Immature natural killer cell (primary cell): ENCODE data around the gene PTPRG. TPM values are rescaled to one million over a fixed set of nuclear protein-coding genes. Genes with fewer than 3 reads are reported as not detected.

Experiments used
- DNase-seq, 3 donors: peaks; one replicate each; pipeline ENCODE4 v3.0.0; 2022; ENCODE audit warnings: mixed read lengths in 1 of 3
- H3K27ac Mint-ChIP-seq, 6 donors: one replicate each; pipeline ENCODE4 v1.8.0; 2020; ENCODE audit warnings: mixed read lengths in 6 of 6, mild to moderate bottlenecking in 5 of 6, inconsistent platforms in 4 of 6, moderate library complexity in 3 of 6
- H3K27me3 Mint-ChIP-seq, 3 donors: one replicate each; pipeline ENCODE4 v1.8.0; 2020 to 2021; ENCODE audit warnings: low read depth in 3 of 3, mild to moderate bottlenecking in 3 of 3, mixed read lengths in 3 of 3, moderate library complexity in 3 of 3, inconsistent platforms in 1 of 3
- H3K36me3 Mint-ChIP-seq, 3 donors: one replicate each; pipeline ENCODE4 v1.8.0; 2020; ENCODE audit warnings: mixed read lengths in 3 of 3, inconsistent platforms in 2 of 3, mild to moderate bottlenecking in 2 of 3
- H3K4me1 Mint-ChIP-seq, 2 donors: one replicate each; pipeline ENCODE4 v1.8.0; 2020; ENCODE audit warnings: inconsistent platforms in 2 of 2, mild to moderate bottlenecking in 2 of 2, mixed read lengths in 2 of 2, moderate library complexity in 1 of 2
- H3K4me3 Mint-ChIP-seq, 5 donors: one replicate each; pipeline ENCODE4 v1.8.0; 2020; ENCODE audit warnings: mild to moderate bottlenecking in 5 of 5, mixed read lengths in 5 of 5, inconsistent platforms in 3 of 5, moderate library complexity in 3 of 5
- H3K9me3 Mint-ChIP-seq, 6 donors: one replicate each; pipeline ENCODE4 v1.8.0; 2020; ENCODE audit warnings: mild to moderate bottlenecking in 6 of 6, mixed read lengths in 6 of 6, inconsistent platforms in 4 of 6, moderate library complexity in 3 of 6
- polyA plus RNA-seq, 3 donors: library from polyadenylated mRNA; unstranded; fragments of 300-500 nt; fragmentation: Illumina TruSeq; gene quantifications; one replicate each; pipeline ENCODE4 v1.2.3, GENCODE V29; 2021

PTPRG gene
- polyA plus RNA-seq, 3 donors from 2014 or later: 0.13 TPM; not detected in 2

DNA sequence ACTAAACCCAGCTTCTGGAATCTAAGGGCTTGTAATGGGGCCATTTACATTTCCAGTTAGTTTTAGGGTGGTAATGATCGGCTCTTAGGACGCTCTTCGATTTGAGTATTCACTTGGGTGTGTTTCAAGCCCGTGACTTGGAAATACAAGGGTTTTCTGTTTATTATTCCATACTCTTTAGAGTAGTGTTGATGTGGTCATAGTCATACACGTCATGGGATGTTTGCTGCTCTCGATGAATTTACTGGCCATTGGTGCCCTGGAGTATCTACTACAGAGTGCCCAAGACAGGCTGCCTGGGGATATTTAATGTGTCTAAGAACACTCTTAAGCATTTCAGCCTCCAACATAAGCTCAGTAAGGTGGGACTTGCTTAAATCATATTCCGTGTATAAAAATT, 64.1 kb downstream of the PTPRG start:
- H3K27me3 Mint-ChIP-seq: peaks cover 2 to 5% (median 2%) of the 10 kb centered on the region in 3 donors

DNA sequence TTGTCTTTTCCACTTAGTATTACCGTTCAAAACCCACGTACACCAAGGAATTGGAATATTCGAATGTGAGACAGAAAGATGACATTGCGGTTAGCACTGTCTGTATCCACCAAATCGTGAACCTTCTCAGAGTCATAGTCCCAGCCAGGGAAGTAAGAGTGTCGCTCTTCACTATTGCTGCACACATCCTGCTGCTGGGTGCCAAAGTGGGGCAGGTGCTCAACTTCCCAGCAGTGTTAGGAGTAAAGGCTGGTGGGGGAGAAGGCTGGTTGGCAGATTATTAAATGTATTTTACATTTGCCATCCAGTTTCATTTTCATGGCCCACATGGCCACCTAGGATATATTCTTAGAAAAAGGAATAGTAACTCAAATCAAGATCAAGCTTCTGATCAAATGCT, 65.1 kb downstream of the PTPRG start:
- H3K9me3 Mint-ChIP-seq: peaks cover 0 to 8% (median 0%) of the 10 kb centered on the region in 6 donors
- peaks cover 2 to 3% (median 2%) of the 10 kb centered on the region in 3 donors for H3K27me3 Mint-ChIP-seq
- no peak overlapping the region for H3K4me3 Mint-ChIP-seq
- H3K36me3 Mint-ChIP-seq: no peaks in the 10 kb centered on the region
- DNase-seq: no peak
- H3K27ac Mint-ChIP-seq: no peak overlapping the region
- H3K4me1 Mint-ChIP-seq: no peaks in the 10 kb centered on the region

More for the DNA sequence above, 64.1 kb downstream of the PTPRG start:
- Mint-ChIP-seq H3K36me3 (no peaks in the 10 kb centered on the region), H3K27ac (no peak overlapping the region), H3K9me3 (peaks cover 0 to 8% (median 0%) of the 10 kb centered on the region in 6 donors), H3K4me3 (no peak overlapping the region), H3K4me1 (no peaks in the 10 kb centered on the region)
- no peak for DNase-seq

DNA sequence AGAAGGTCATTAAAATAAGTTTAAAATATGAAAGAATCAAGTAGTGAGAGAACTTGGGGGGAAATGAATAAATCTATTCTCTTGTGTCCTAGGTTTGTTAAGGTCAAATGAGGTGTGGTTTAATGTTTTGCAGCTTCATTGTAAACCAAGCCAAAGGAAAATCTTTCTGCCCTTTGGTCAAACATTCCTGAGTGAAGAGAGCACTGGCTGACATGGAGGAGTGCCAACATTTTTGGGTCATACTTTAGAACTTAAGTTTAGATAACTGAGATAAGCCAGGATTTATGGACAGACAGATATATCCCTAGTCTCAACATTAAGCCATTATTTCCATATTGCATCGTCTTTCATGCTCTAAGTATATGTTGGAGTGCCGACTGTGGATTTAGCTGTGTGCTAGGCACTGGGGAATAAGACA, 66.4 kb downstream of the PTPRG start:
- Mint-ChIP-seq H3K27ac (no peak overlapping the region), H3K27me3 (peaks cover 0 to 2% (median 2%) of the 10 kb centered on the region in 3 donors), H3K4me1 (no peaks in the 10 kb centered on the region), H3K4me3 (no peak overlapping the region), H3K9me3 (peaks cover 0 to 8% (median under 1%) of the 10 kb centered on the region in 6 donors), H3K36me3 (no peaks in the 10 kb centered on the region)
- no peak for DNase-seq

DNA sequence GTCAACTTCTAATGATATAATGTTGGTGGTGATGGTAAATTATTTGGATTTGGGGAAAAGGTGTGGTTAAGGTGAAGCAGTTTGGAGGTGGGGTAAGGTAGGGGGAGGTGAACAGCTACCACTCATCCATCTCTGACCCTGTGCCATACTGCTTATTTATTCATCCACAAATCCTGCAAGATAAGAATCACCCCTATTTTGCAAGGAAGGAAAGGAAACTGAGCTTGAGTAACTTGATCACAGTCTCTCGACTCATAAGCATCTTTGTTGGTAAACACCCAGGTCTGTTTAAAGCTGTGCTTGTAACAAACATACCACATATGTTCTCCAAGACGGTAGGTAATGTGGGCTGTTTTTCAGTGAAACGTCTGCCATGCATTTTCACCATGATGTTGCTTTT, 67.3 kb downstream of the PTPRG start:
- Mint-ChIP-seq H3K9me3 (peaks cover 0 to 8% (median 2%) of the 10 kb centered on the region in 6 donors), H3K27me3 (peaks cover 0 to 2% (median 0%) of the 10 kb centered on the region in 3 donors), H3K36me3 (no peaks in the 10 kb centered on the region), H3K4me1 (no peaks in the 10 kb centered on the region), H3K4me3 (no peak overlapping the region), H3K27ac (no peak overlapping the region)
- DNase-seq: no peak

DNA sequence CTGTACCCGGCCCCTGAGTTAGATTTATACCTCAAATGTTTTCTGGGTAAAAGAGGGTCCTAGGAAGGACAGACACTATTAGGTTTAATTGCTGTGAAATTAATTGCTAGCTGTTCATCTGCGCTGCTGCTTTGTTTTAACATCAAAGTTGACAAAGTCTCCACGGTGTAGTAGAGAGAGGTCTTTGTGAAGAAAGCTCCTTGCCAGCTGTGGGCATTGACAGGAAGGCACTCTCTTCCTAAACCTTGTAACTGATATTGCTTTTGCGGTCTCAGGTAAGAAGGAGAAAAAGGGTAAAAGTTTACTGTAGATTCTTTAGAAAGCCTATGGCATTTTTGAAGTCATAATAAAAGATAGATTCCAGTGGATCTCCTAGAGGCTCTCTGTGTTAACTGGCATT, 68.1 kb downstream of the PTPRG start:
- H3K4me1 Mint-ChIP-seq: no peaks in the 10 kb centered on the region
- peaks cover 0 to 8% (median 2%) of the 10 kb centered on the region in 6 donors for H3K9me3 Mint-ChIP-seq
- H3K27ac Mint-ChIP-seq: no peak overlapping the region
- H3K27me3 Mint-ChIP-seq: peaks cover 0 to 2% (median 0%) of the 10 kb centered on the region in 3 donors
- H3K36me3 Mint-ChIP-seq: no peaks in the 10 kb centered on the region
- DNase-seq: no peak
- H3K4me3 Mint-ChIP-seq: no peak overlapping the region

DNA sequence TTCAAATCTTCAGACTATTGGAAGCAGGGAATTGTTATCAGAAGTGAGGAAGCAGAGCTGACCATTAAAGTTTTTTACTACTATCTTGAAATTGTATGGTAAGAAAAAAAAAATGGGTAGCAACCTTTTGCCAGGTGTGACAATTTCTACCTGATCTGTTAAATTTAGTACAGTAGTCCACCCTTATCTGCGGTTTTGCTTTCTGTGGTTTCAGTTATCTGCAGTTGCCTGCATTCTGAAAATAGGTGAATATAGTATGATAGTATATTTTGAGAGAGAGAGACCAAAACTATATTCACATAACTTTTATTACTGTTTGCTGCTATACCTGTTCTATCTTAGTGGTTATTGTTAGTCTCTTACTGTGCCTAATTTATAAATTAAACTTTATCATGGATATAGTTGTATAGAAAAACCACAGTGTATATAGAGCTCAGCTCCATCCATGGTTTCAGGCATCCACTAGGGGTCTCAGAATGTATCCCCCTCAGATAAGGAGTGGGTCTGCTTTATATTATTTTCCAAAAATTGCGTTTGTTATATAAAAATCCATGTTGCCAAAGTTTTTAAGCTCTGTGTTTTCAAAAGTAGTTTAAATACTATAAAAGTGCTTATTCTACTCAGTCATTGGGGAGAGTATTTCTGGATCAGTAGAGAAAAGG, 69.9 kb downstream of the PTPRG start:
- Mint-ChIP-seq H3K27ac (no peak overlapping the region), H3K36me3 (no peaks in the 10 kb centered on the region), H3K4me3 (no peak overlapping the region), H3K4me1 (no peaks in the 10 kb centered on the region), H3K27me3 (peaks cover 0 to 2% (median 0%) of the 10 kb centered on the region in 3 donors), H3K9me3 (peaks cover 0 to 7% (median 0%) of the 10 kb centered on the region in 6 donors)
- DNase-seq: no peak

DNA sequence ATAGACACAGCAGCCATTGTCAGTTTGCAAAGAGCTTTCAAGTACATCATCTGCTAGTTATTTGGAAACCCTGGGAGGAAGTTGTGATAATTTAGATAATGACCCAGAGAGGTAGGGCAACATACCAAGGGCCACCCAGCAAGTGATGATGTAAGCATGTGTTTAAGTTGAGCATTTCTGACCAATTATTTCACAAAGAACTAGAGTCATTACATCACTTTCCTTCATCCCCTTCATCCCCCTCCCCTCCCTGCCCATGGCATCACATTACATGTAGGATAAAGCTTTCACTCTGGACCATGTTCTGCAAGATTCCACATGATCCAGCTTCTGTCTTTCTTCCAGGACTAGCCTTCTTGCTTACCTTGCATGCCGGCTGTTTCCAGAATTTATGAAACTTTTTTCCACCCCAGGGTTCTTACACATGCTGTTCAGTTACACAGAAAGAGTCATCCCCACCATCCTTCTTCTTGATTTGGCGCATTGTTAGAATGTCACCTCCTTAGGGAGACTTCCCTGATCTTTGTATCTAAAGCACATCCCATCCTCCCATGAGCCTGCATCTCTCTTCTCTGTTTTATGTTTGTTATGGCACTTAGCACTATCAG, 71.3 kb downstream of the PTPRG start:
- Mint-ChIP-seq H3K27ac (no peak overlapping the region), H3K4me1 (no peaks in the 10 kb centered on the region), H3K4me3 (no peak overlapping the region), H3K36me3 (no peaks in the 10 kb centered on the region), H3K9me3 (peaks cover 0 to 7% (median 0%) of the 10 kb centered on the region in 6 donors), H3K27me3 (peaks cover 0 to 3% (median 0%) of the 10 kb centered on the region in 3 donors)
- no peak for DNase-seq

DNA sequence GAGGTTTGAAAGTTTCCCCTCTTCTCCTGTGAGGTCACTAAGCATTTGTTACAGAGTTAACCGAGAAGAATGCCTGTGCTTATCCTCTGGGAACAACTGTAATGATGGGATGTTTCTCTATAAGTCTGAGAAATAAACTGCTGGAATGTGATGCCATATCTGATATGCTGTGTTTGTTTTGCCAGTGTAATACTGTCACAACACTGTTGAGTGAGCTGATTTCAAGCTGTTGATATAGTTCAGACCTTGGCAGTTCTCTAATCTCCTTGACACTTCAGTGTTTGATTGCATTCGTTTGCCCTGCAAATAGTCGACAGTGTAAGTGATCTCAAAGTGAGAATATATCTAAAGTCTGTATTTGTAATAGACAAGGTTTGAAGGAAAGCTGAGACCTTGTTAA, 73.3 kb downstream of the PTPRG start:
- Mint-ChIP-seq H3K27ac (no peak overlapping the region), H3K4me3 (no peak overlapping the region), H3K9me3 (peaks cover 0 to 7% (median 0%) of the 10 kb centered on the region in 6 donors), H3K36me3 (no peaks in the 10 kb centered on the region), H3K4me1 (no peaks in the 10 kb centered on the region), H3K27me3 (peaks cover 0 to 4% (median 3%) of the 10 kb centered on the region in 3 donors)
- DNase-seq: no peak

DNA sequence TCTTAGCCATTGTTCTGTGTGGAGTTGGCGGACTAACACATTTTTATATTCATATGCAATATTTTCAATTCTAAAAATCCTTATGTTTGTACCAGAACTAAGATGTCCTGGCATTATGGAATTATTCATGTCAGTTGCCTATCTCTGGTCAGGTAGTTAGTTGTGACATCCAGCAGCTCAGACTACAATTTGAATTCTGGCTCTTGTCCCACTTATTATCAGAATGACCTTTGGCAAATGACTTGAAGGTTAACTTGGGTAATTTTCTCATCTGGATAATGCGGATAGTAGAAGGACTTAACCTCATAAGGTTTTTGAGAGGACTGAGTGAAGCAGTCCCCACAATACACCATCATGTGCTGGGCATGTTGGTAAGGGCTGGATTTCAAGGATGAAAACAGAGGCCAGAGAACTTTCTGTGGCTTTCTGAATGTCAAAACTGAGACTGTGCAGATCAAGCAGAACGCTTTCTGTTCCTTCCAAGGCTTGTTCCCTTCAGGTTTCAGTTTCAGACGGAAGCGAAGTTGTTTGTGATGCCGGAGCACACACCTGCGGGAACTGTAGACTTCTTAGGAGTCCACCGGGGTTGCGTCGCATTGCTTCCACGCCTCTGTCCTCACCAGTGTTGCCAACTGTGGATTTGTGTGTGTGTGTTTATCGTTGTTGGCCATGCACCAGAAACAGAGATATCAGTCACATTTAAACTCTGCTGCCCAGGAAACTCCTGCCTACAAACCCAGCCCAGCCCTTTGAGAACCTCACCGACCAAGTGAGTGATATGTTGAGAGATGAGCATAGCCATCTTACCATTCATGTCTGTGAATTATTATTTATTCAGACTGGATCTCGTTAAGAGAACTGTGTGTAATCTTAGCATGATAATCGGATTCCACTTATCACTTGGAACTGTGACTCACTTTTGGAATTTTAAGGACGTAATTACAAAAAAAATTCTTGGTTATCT, 76.0 kb downstream of the PTPRG start:
- H3K4me3 Mint-ChIP-seq: no peak overlapping the region
- no peaks in the 10 kb centered on the region for H3K4me1 Mint-ChIP-seq
- peaks cover 0 to 4% (median 3%) of the 10 kb centered on the region in 3 donors for H3K27me3 Mint-ChIP-seq
- no peak for DNase-seq
- no peaks in the 10 kb centered on the region for H3K36me3 Mint-ChIP-seq
- peaks cover 0 to 7% (median 0%) of the 10 kb centered on the region in 6 donors for H3K9me3 Mint-ChIP-seq
- no peak overlapping the region for H3K27ac Mint-ChIP-seq

DNA sequence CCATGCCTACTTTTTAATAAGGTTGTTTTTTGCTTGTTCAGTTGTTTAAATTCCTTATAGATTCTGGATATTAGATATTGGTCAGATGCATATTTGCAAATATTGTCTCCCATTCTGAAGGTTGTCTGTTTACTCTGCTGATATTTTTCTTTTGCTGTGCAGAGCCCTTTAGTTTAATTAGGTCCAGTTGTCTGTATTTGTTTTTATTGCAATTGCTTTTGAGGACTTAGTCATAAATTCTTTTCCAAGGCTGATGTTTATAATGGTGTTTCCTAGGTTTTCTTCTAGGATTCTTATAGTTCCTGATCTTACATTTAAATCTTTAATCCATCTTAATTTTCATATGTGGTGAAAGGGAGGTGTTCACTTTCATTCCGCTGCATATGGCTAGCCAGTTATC, 77.4 kb downstream of the PTPRG start:
- Mint-ChIP-seq H3K36me3 (no peaks in the 10 kb centered on the region), H3K9me3 (no peaks in the 10 kb centered on the region), H3K27ac (no peak overlapping the region), H3K4me1 (no peaks in the 10 kb centered on the region), H3K27me3 (peaks cover 0 to 4% (median 3%) of the 10 kb centered on the region in 3 donors), H3K4me3 (no peak overlapping the region)
- no peak for DNase-seq

DNA sequence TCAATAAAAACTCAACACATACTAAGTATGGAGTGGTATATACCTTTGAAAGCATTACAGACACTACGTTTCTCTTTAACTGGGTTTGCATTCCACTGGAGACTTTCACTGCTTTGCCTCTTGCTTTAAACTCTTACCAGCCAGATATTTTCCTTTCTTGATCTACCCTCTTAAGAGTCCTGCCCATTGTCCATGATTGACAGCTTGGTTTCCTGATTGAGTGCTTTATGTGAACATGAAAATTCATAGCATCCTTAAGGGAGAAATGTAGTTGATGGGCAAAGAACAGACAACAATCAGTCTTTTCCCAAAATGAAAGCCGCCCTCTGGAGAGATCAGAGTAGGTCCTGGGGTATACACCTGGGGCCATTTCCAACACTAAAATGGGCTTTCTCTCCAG, 78.6 kb downstream of the PTPRG start:
- H3K4me3 Mint-ChIP-seq: no peak overlapping the region
- no peaks in the 10 kb centered on the region for H3K9me3 Mint-ChIP-seq
- no peaks in the 10 kb centered on the region for H3K36me3 Mint-ChIP-seq
- H3K27me3 Mint-ChIP-seq: peaks cover 0 to 4% (median 3%) of the 10 kb centered on the region in 3 donors
- DNase-seq: no peak
- no peak overlapping the region for H3K27ac Mint-ChIP-seq
- H3K4me1 Mint-ChIP-seq: no peaks in the 10 kb centered on the region

DNA sequence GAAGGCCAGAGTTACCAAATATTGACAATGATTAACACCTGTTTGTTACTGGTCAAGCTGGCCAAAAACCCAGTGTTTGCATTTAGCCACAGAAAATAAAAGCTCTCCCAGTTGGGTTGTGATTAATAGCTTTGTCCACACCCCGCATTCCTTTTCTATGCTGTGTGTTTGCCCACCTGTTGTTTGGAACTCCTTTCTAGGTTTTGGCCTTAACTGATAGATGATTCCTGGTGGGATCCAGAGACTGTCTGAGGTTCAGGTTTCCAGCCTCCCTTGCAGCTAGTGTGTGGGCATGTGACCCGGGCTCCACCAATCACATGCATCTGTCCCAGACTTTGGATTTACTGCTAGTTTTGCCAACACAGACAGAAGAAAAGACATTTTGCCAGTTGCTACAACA, 83.8 kb downstream of the PTPRG start:
- peaks cover 0 to 16% (median 4%) of the 10 kb centered on the region in 6 donors for H3K9me3 Mint-ChIP-seq
- no peaks in the 10 kb centered on the region for H3K4me1 Mint-ChIP-seq
- H3K36me3 Mint-ChIP-seq: no peaks in the 10 kb centered on the region
- H3K4me3 Mint-ChIP-seq: no peak overlapping the region
- no peak for DNase-seq
- H3K27me3 Mint-ChIP-seq: no peaks in the 10 kb centered on the region
- H3K27ac Mint-ChIP-seq: no peak overlapping the region

DNA sequence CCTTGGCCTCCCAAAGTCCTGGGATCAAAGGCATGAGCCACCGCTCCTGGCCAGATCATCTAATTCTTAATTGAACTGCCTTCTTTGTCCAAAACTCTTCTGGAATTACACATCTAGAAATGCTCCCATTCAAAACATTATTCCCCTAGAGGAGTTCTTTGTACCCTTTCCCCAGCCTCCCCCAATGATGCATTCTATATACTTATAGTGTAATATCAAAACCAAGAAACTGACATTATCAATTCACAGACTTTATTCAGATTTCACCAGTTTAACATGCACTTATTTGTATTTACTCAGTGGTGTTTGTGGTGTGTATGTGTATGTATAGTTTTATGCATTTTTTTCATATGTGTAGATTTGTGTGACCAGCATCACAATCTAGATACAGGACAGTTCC, 85.0 kb downstream of the PTPRG start:
- Mint-ChIP-seq H3K27me3 (no peaks in the 10 kb centered on the region), H3K9me3 (peaks cover 0 to 16% (median 4%) of the 10 kb centered on the region in 6 donors), H3K27ac (no peak overlapping the region), H3K36me3 (no peaks in the 10 kb centered on the region), H3K4me1 (no peaks in the 10 kb centered on the region), H3K4me3 (no peak overlapping the region)
- DNase-seq: no peak
